Loucy (cell line): ENCODE measurements around the gene DTNA.

ENCODE experiments used
- H2AFZ ChIP-seq: fragments of 200-600 bp; sonication (generic); 2 replicates; pipeline ENCODE4 v1.6.0; 2016; ENCODE audit warnings: antibody characterized with exemption, mild to moderate bottlenecking, low read length, moderate library complexity
- H3F3A ChIP-seq: fragments of 200-600 bp; 2 replicates; pipeline ENCODE4 v1.6.0; 2016; ENCODE audit warnings: antibody characterized with exemption, low read depth, mild to moderate bottlenecking
- H3K27me3 ChIP-seq: fragments of 200-600 bp; sonication (generic); 2 replicates; pipeline ENCODE4 v1.6.1; 2014; ENCODE audit warnings: low read length, mild to moderate bottlenecking; ENCODE audit not compliant: insufficient read depth, poor library complexity, severe bottlenecking
- H3K36me3 ChIP-seq: fragments of 200-600 bp; sonication (generic); 2 replicates; pipeline ENCODE4 v1.6.1; 2016; ENCODE audit warnings: low read length; ENCODE audit not compliant: insufficient read depth
- H3K4me1 ChIP-seq: fragments of 200-600 bp; sonication (generic); 2 replicates; pipeline ENCODE4 v1.5.1; 2014; ENCODE audit warnings: low read length, mild to moderate bottlenecking; ENCODE audit not compliant: insufficient read depth, poor library complexity, severe bottlenecking
- H3K4me2 ChIP-seq: fragments of 200-600 bp; sonication (generic); 2 replicates; pipeline ENCODE4 v1.6.0; 2014; ENCODE audit warnings: antibody characterized with exemption, low read length, low read depth, mild to moderate bottlenecking; ENCODE audit not compliant: poor library complexity, severe bottlenecking
- H3K4me3 ChIP-seq: fragments of 200-600 bp; sonication (generic); 2 replicates; pipeline ENCODE4 v1.5.1; 2014; ENCODE audit warnings: low read length, mild to moderate bottlenecking, mixed read lengths; ENCODE audit not compliant: poor library complexity, severe bottlenecking
- H3K79me2 ChIP-seq: fragments of 200-600 bp; sonication (generic); 2 replicates; pipeline ENCODE4 v1.6.1; 2014; ENCODE audit warnings: low read length; ENCODE audit not compliant: insufficient read depth
- H3K9ac ChIP-seq: fragments of 200-600 bp; sonication (generic); 2 replicates; pipeline ENCODE4 v1.6.0; 2014; ENCODE audit warnings: mild to moderate bottlenecking, low read depth, low read length, moderate library complexity; ENCODE audit not compliant: poor library complexity, severe bottlenecking
- H3K9me2 ChIP-seq: fragments of 200-600 bp; sonication (generic); replicated peaks from 2 replicates; pipeline ENCODE4 v1.6.1; 2016; ENCODE audit warnings: low read depth, low read length, mixed read lengths
- H3K9me3 ChIP-seq: fragments of 200-600 bp; sonication (generic); 2 replicates; pipeline ENCODE4 v1.6.1; 2014; ENCODE audit warnings: mild to moderate bottlenecking, antibody characterized with exemption, low read length, low read depth; ENCODE audit not compliant: insufficient read depth
- H4K20me1 ChIP-seq: fragments of 200-600 bp; sonication (generic); 2 replicates; pipeline ENCODE4 v1.6.0; 2014; ENCODE audit warnings: antibody characterized with exemption, low read length, mild to moderate bottlenecking; ENCODE audit not compliant: insufficient read depth, poor library complexity, severe bottlenecking
- CTCF ChIP-seq: fragments of 200-600 bp; sonication (generic); conservative IDR thresholded peaks from 2 replicates; pipeline ENCODE4 v1.5.1; 2014; ENCODE audit warnings: mild to moderate bottlenecking, antibody characterized with exemption, low read length
- EZH2phosphoT487 ChIP-seq: fragments of 200-600 bp; IDR thresholded peaks from 2 replicates; pipeline ENCODE4 v1.6.1; 2018; ENCODE audit warnings: antibody characterized with exemption, mild to moderate bottlenecking, moderate library complexity, borderline replicate concordance

Gene DTNA

GRCh38 chr18:34704074-34704473 is 6.0 kb upstream of the DTNA start:
- Histone ChIP-seq H3K27me3 (no peaks in the 10 kb centered on the region), H3F3A (no peaks in the 10 kb centered on the region), H3K9ac (no peak overlapping the region), H3K4me3 (no peak overlapping the region), H3K79me2 (no peaks in the 10 kb centered on the region), H3K36me3 (no peaks in the 10 kb centered on the region), H3K9me2 (no peaks in the 10 kb centered on the region), H3K4me2 (no peak overlapping the region), H3K9me3 (no peaks in the 10 kb centered on the region), H4K20me1 (no peaks in the 10 kb centered on the region), H2AFZ (no peak overlapping the region), H3K4me1 (no peaks in the 10 kb centered on the region)
- TF ChIP-seq EZH2phosphoT487 (no peak), CTCF (no peak)

GRCh38 chr18:34704823-34705222 is 5.3 kb upstream of the DTNA start:
- no peak overlapping the region for H2AFZ ChIP-seq
- H3K79me2 ChIP-seq = no peaks in the 10 kb centered on the region
- no peaks in the 10 kb centered on the region for H3K9me2 ChIP-seq
- H3K4me1 ChIP-seq = no peaks in the 10 kb centered on the region
- H3K4me2 ChIP-seq = no peak overlapping the region
- no peaks in the 10 kb centered on the region for H3F3A ChIP-seq
- no peaks in the 10 kb centered on the region for H4K20me1 ChIP-seq
- no peaks in the 10 kb centered on the region for H3K9me3 ChIP-seq
- no peak overlapping the region for H3K9ac ChIP-seq
- no peaks in the 10 kb centered on the region for H3K36me3 ChIP-seq
- H3K27me3 ChIP-seq = no peaks in the 10 kb centered on the region
- H3K4me3 ChIP-seq = no peak overlapping the region
- TF ChIP-seq EZH2phosphoT487 (no peak), CTCF (no peak)

- Histone ChIP-seq H3K4me1 (no peaks in the 10 kb centered on the region), H3K9me3 (no peaks in the 10 kb centered on the region), H3K27me3 (no peaks in the 10 kb centered on the region), H3F3A (no peaks in the 10 kb centered on the region), H3K9ac (no peak overlapping the region), H4K20me1 (no peaks in the 10 kb centered on the region), H3K36me3 (no peaks in the 10 kb centered on the region), H3K4me2 (no peak overlapping the region), H3K79me2 (no peaks in the 10 kb centered on the region), H2AFZ (no peak overlapping the region), H3K9me2 (no peaks in the 10 kb centered on the region), H3K4me3 (no peak overlapping the region)
- no peak for TF ChIP-seq EZH2phosphoT487
- TF ChIP-seq CTCF = no peak
Observed at GRCh38 chr18:34707670-34708069, 2.4 kb upstream of the DTNA start.
